ENCODE data around the gene CRYGN.

CRYGN gene, protein sequence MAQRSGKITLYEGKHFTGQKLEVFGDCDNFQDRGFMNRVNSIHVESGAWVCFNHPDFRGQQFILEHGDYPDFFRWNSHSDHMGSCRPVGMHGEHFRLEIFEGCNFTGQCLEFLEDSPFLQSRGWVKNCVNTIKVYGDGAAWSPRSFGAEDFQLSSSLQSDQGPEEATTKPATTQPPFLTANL

GRCh38 chr7:151439855-151440798, at the start of gene CRYGN:
CRYGN (minus strand) TSS chr7:151440141; CDS start chr7:151439917, 224 bp downstream.
- no peak for DNase-seq

- DNase-seq = no peak
Observed at GRCh38 chr7:151489498-151489897, 49.6 kb upstream of the CRYGN start.

- no peak for DNase-seq
Observed at GRCh38 chr7:151488096-151488495, 48.2 kb upstream of the CRYGN start.

DNA sequence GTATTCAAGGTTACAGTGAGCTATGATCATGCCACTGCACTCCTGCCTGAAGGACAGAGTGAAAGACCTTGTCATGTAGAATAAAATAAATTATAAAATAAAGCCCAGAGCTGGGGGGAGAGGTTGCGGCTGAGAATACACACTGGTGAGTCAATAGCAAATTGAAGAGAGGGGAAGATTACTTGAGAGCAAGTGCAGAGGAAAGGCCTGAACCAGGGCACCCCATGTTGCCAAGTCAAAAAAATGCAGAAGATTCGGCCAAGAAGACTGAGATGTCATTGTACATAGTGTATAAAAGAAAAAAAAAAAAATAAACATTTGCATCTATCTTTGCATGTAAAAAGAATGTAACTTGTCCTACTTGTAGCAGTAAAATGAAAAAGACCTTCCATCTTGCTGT, 47.3 kb upstream of the CRYGN start:
- no peak for DNase-seq

DNA sequence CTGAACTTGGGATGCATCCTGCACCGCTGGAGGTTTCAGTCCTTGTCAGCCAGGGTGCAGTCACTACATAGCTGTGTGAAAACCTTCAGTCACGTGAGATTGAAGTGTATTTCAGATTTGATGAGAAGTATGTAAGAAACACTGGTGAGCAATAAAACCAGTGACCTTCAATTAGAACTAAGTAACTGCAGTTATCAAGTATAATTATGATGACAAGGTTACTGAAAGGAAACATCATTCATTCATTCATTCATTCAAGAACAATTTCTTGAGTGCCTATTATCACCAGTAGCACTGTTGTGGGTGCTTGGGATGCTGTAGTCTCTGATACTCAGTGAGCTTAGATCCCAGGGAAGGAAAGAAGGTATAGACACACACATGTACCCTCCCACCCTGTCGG, 46.1 kb upstream of the CRYGN start:
- no peak for DNase-seq

GRCh38 chr7:151484971-151485707, 45.2 kb upstream of the CRYGN start:
- no peak for DNase-seq

DNA sequence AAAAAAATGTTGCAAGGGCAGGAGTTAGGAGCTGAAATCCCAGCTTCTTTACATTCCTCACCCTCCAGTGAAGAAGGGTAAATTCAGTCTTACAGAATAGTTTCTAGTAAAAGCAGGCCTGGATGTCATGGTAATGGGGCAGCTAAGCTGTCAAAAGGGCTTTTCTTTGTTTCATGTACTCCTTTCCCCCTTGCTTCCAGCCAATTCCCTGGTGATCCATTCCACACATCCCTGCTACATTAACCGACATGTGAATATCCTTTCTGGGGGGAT, 43.7 kb upstream of the CRYGN start:
- no peak for DNase-seq

GRCh38 chr7:151482883-151483710, 43.2 kb upstream of the CRYGN start:
- DNase-seq = no peak

GRCh38 chr7:151481650-151482505, 41.9 kb upstream of the CRYGN start:
- no peak for DNase-seq

GRCh38 chr7:151477867-151478266, 37.9 kb upstream of the CRYGN start:
- DNase-seq = no peak

GRCh38 chr7:151472644-151473380, 32.9 kb upstream of the CRYGN start:
- DNase-seq = no peak

DNA sequence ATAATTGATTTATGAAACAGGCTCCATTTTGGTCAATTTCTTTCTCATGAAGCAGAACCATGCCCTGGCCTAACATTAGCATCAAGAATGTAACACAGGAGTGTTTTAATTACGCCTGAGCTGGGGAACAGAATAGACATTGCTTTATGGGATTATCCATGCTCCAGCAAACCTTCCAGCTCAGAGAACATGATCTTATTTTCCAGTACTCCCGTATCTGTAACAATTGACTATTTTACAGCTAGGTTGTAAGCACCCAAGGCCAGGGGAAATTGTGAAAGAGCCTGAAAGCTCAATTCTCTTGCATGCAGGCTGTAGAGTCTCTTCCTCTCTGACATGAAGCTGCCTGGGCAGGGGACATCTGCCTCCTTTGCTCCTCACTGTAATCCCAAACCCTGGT, 30.8 kb upstream of the CRYGN start:
- no peak for DNase-seq

- no peak for DNase-seq
Observed at GRCh38 chr7:151469281-151469680, 29.3 kb upstream of the CRYGN start.

DNA sequence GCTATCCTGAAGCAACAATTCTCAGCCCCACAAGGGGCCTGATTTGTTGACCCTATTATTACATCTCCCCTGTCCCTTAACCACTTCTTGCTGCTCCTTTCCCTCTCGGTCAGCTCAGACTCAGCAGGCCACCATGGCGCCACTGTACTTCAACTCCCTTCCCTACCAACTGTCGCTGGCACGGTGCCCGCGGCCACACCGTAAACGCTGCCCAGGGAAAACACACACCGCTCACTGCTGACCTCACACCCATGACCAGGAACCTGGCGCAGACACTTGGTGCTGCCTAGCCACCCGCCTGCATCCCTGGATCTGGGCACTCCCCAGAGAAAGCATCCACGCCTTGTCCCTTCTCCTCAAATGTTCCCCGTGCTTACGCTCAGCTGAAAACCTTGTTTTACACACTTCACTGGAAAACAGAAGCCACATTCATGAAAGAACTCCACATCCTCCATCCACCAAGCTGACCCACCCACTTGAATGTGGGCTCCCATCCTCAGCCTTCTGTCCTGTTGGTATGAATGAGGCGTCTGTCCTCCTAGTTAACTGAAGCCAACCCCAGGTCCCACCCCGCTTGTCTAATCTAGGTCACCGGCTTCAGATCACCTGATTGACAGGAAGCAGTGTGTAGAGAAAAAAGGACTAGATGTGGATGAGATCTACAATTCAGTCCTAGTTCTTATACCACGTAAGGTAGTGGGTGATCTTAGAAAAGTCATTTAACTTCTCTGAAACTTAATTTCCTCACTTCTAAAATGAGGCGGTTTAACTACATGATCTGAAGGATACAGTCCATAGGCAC, 28.5 kb upstream of the CRYGN start:
- DNase-seq = no peak

DNA sequence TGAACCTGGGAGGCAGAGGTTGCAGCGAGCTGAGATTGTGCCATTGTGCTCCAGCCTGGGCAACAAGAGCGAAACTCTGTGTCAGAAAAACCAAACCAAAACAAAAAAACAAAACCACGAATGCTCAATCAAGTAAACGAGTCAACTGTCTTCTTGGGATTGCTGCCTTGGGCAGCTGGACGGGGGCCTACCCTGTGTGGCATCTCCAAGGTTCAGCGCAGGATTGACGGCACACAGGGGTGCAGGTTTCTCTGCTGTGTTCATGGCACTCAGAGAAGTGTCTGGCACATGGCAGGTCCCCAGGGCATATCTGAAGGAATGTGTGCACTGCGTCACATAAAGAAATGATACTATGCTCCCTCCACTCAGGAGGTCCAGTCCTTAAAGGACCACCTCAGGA, 25.2 kb upstream of the CRYGN start:
- DNase-seq = no peak

DNA sequence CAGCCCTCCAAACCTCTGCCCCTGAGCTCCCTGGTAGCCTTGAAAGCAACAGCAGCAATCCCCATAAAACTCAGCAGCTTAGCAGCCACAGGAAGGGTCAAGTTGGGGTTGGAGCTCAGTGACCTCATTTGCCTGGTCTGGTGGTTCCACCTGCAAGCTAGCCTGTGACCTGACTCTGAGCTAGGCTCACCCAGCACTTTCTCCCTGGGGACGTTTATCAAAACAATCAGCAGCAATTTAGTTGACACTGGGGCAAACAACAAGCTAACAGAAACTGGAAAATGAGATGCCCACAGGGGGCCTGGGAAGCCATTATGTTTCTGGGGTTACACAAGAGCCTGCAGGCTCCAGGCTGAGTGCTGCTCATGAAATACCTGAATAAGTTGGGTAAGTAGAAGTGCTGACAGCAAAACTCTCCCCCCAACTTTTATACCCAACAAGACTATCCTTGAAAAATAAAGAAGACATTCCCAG, 22.4 kb upstream of the CRYGN start:
- no peak for DNase-seq

GRCh38 chr7:151461942-151462230, 21.9 kb upstream of the CRYGN start:
- DNase-seq = no peak

DNA sequence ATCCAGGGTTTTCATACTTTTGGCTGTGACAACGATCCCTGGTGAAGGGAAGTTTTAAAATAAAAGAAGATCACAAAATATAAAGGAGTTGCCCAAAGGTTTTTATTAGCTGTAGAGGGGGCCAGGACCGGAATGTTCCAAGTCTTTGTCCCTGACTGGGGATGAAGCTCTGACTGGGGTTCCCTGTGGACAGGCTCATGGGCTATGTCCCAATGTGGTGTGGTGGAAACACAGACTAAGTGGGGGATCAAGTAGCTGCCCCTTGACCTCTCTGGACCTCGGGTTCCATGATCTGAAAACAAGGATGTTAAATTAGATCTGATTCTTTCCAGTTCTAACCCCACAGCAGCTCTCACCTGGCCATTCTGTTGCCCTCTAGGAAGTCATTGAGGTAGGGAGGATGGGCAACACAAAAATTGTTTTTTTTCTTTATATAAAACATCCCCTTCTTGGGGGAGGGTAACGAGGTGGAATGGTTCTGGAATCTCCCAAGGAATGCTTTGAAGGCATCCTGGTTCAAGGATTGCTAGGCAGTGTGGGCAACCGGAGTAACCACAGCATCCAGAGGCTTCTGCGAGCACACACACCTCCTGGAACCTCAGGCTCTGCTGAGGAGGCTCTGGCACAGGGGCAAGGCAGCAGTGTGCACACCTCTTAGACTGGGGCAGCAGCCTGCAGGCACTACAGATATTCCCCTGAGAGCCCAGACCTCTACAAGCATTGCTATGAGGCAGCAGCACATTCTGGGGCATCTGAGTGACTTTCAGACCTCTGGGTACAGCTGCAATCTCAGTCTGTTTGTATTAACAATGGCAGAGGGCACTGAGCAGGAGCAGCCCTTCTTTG, 21.4 kb upstream of the CRYGN start:
- no peak for DNase-seq

GRCh38 chr7:151460474-151460855, 20.5 kb upstream of the CRYGN start:
- DNase-seq = no peak
